ENCODE results near the gene PPARA.

GRCh38 chr22:46260038-46260437 lies 109.7 kb downstream of the PPARA start:
- TF ChIP-seq CTCF (conservative IDR thresholded peaks at IDR 0.05; ENCODE audit: low read depth, low read length) (no peak), RAD21 (IDR thresholded peaks at IDR 0.05; ENCODE audit: low read length) (no peak), POLR2A (IDR thresholded peaks at IDR 0.05; ENCODE audit: low read depth, low read length) (no peak), CHD1 (IDR thresholded peaks at IDR 0.05; ENCODE audit: low read depth, low read length) (no peak), BHLHE40 (IDR thresholded peaks at IDR 0.05; ENCODE audit: low read depth, low read length) (no peak), CEBPB (IDR thresholded peaks at IDR 0.05; ENCODE audit: low read depth, low read length) (no peak), SMC3 (IDR thresholded peaks at IDR 0.05; ENCODE audit: low read depth, low read length) (no peak), FOS (IDR thresholded peaks at IDR 0.05; ENCODE audit: low read depth, low read length) (no peak), RFX5 (IDR thresholded peaks at IDR 0.05; ENCODE audit: low read depth, low read length) (no peak)
- TF ChIP-seq, protein P1, sequence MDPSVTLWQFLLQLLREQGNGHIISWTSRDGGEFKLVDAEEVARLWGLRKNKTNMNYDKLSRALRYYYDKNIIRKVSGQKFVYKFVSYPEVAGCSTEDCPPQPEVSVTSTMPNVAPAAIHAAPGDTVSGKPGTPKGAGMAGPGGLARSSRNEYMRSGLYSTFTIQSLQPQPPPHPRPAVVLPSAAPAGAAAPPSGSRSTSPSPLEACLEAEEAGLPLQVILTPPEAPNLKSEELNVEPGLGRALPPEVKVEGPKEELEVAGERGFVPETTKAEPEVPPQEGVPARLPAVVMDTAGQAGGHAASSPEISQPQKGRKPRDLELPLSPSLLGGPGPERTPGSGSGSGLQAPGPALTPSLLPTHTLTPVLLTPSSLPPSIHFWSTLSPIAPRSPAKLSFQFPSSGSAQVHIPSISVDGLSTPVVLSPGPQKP (IDR thresholded peaks at IDR 0.05; ENCODE audit: borderline replicate concordance, low read depth, low read length), result no peak

Data from IMR-90 (cell line).